AG04450 (cell line): Measurements from ENCODE around the gene MAP6D1. TPM values are rescaled to one million over a fixed set of nuclear protein-coding genes. Genes with fewer than 3 reads are reported as not detected.

Experiments used
- CTCF ChIA-PET: fragments of 300-600, 350-600 bp; formaldehyde crosslinking; extraction: SDS; loops from one replicate; lab custom pipeline; 2022; ENCODE audit warnings: antibody characterized with exemption, inconsistent platforms; lab: Charles Lee
- POLR2A ChIA-PET: fragments of 350-600 bp; formaldehyde crosslinking; extraction: SDS; loops from one replicate; lab custom pipeline; 2021; ENCODE audit warnings: antibody characterized with exemption, inconsistent platforms; lab: Yijun Ruan, JAX
- DNase-seq: peaks from one replicate; pipeline ENCODE4 v3.0.0-alpha.2; 2011; ENCODE audit warnings: low read depth, low spot score
- H3K27ac ChIP-seq: one replicate; pipeline ENCODE4 v1.5.1; 2012; ENCODE audit warnings: low read depth, low read length, control low read depth
- H3K27me3 ChIP-seq: one replicate; pipeline ENCODE4 v1.6.0; 2012; ENCODE audit warnings: low read length; ENCODE audit not compliant: control insufficient read depth, insufficient read depth
- H3K4me3 ChIP-seq: 2 replicates; pipeline ENCODE4 v1.5.1; 2011; ENCODE audit warnings: mild to moderate bottlenecking, low read depth, low read length, control low read depth
- H3K9me3 ChIP-seq: 2 replicates; pipeline ENCODE4 v1.5.1; 2012; ENCODE audit warnings: low read length; ENCODE audit not compliant: control insufficient read depth, insufficient read depth
- polyA plus RNA-seq: library from polyadenylated mRNA; depleted of rRNA; stranded (reverse); fragments of >200 nt; gene quantifications from 2 replicates; pipeline ENCODE4 v1.2.3, GENCODE V29; 2011
- TF ChIP-seq, protein P1 (sequence below): IDR thresholded peaks from 2 replicates; pipeline ENCODE4 v1.5.1; 2011; ENCODE audit warnings: low read depth, low read length, control low read depth, inconsistent platforms

The MAP6D1 gene
- polyA plus RNA-seq, 1 experiment = 6.1 TPM

DNA sequence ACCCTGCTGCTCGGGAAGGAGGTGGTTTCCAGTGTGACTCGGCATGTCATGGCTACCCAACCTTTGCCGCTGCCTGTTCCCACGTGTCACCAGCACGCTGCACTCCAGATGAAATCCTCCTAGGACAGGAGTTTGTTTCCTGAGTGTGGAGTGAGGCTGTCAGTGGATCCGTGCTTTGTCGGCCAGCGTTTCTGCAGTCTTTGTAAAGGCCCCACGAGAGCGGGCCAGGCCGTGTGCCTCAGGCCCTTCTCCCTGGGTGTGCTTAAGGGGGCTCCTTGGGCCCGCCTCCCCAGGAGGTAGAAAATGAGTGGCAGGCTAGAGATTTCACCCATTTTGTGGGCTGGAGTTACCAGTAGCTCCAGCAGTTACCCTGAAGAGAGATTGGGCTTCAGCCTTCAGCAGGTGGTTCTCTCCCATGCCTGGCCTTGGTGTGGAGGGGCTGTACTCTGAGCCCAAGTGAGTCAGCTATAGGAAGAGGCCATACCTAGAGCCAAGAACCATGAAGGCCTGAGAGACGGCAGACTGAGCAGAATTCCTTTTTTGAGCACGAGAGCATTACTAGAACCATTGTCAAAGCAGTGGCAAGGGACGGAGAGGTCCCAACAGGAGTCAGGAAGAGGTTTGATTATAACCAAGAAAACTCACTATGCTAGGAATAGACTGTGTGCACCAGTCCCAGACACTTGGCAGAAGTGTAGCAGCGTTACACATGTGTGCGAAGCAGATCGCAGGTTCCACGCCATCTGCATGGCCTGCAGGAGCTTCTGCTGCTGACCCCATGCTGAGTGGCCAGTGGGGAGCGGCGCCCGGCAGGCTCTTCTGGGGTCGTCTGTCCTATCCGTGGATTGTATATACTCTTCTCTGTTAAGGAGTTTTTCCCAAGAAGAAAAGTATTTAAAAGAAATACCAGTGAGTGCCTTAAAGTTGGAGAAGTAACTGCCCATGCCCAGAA, 14.5 kb downstream of the MAP6D1 start:
- H3K4me3 ChIP-seq = no peak overlapping the region
- H3K9me3 ChIP-seq = no peaks in the 10 kb centered on the region
- TF ChIP-seq, protein P1, sequence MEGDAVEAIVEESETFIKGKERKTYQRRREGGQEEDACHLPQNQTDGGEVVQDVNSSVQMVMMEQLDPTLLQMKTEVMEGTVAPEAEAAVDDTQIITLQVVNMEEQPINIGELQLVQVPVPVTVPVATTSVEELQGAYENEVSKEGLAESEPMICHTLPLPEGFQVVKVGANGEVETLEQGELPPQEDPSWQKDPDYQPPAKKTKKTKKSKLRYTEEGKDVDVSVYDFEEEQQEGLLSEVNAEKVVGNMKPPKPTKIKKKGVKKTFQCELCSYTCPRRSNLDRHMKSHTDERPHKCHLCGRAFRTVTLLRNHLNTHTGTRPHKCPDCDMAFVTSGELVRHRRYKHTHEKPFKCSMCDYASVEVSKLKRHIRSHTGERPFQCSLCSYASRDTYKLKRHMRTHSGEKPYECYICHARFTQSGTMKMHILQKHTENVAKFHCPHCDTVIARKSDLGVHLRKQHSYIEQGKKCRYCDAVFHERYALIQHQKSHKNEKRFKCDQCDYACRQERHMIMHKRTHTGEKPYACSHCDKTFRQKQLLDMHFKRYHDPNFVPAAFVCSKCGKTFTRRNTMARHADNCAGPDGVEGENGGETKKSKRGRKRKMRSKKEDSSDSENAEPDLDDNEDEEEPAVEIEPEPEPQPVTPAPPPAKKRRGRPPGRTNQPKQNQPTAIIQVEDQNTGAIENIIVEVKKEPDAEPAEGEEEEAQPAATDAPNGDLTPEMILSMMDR = no peak
- H3K27me3 ChIP-seq = no peaks in the 10 kb centered on the region
- no peak for DNase-seq
- POLR2A ChIA-PET = no interaction called here
- CTCF ChIA-PET = no interaction called here
- no peak overlapping the region for H3K27ac ChIP-seq

DNA sequence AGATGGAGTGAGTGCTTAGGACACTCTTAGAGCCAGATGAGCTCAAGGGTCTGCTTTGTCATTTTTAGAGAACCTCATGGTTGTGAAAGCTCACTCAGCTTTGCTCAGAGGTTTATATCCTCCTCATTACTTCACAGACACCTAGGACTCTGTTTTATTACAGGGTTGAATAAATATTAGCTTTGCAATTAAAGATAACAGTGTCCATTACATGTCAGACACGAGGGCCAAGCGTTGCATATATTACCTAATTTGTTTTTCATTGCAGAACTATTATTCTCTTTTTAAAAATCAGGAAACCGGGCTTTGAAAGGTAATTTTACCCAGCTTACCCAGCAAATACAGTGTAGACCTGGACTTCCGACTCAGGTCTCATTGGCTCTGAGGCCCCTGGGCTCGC, 16.1 kb downstream of the MAP6D1 start:
- CTCF ChIA-PET = interaction anchor here (0.8 kb wide), 1 partner anchor 75 kb away, joined by 3 read pairs; the partner anchor contains the start of gene PARL
- DNase-seq = no peak
- TF ChIP-seq, protein P1 = no peak
- Histone ChIP-seq H3K27ac (no peak overlapping the region), H3K27me3 (no peaks in the 10 kb centered on the region), H3K9me3 (no peaks in the 10 kb centered on the region), H3K4me3 (no peak overlapping the region)
- POLR2A ChIA-PET = no interaction called here

DNA sequence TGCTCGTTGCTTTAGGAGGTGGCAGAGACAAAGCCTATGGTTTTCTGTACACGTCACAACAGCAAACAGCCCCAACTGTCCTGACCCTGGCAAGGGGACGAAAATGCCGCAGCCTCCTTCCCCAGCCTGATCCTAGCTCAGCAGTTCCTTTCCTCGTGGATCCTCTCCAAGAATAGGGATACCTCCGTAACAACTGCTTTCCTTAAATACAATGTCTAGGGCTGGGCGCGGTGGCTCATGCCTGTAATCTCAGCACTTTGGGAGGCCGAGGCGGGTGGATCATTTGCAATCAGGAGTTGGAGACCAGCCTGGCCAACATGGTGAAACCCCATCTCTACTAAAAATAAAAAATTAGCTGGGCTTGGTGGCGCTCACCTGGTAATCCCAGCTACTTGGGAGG, 17.0 kb downstream of the MAP6D1 start:
- POLR2A ChIA-PET = no interaction called here
- CTCF ChIA-PET = no interaction called here
- TF ChIP-seq, protein P1 = no peak
- no peak for DNase-seq
- no peak overlapping the region for H3K27ac ChIP-seq
- no peak overlapping the region for H3K4me3 ChIP-seq
- no peaks in the 10 kb centered on the region for H3K9me3 ChIP-seq
- no peaks in the 10 kb centered on the region for H3K27me3 ChIP-seq

DNA sequence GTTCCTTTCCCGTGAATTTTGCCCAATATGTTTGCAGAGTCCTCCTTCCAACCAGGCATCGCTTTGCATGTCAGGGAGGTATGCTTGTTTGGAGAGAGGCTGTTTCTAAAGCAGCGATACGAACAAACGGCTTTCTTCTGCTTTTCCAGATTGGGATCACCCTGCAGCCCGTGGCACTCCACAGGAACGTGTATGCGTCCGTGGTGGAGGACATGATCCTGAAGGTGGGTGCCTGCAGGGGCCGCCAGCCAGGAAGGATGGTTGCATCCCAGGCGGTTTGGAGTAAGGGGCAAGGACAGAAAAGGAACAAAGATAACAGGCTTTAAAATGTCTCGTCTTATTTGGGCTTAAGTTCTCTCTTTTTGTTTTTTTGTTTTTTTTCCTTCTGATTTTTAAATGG, 17.5 kb downstream of the MAP6D1 start:
- TF ChIP-seq, protein P1 = no peak
- Histone ChIP-seq H3K9me3 (no peaks in the 10 kb centered on the region), H3K27ac (no peak overlapping the region), H3K27me3 (no peaks in the 10 kb centered on the region), H3K4me3 (no peak overlapping the region)
- ChIA-PET POLR2A (no interaction called here), CTCF (no interaction called here)
- DNase-seq = no peak

DNA sequence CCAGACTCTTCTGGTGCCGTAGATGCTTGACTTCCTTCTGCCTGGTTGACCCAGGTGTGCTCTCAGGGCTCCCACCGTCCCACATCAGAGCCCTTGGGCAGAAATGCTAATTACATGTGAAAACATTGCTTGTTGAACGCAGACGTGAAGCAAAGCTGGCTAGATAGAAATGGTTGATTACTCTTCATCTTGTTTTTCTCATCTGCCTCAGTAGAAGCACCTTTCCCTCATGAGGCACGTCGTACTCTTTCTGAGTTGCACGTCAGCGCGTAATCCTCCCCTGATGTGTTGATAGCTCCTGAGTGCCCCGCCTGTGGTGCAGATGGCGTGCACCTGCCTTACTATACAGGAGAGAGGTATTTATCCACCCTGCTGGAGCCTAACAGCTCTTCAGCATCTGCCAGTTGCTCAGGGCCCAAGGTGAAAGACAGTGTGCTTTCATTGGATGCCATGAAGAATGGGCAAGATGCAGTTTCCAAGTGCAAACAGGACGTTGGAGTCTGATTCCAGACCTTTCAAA, 18.1 kb downstream of the MAP6D1 start:
- H3K27me3 ChIP-seq = no peaks in the 10 kb centered on the region
- DNase-seq = no peak
- H3K27ac ChIP-seq = no peak overlapping the region
- H3K9me3 ChIP-seq = no peaks in the 10 kb centered on the region
- POLR2A ChIA-PET = no interaction called here
- TF ChIP-seq, protein P1 = no peak
- no peak overlapping the region for H3K4me3 ChIP-seq
- CTCF ChIA-PET = no interaction called here
